Endothelial cell of umbilical vein (primary cell): ENCODE measurements around the gene MVK. TPM values are rescaled to one million over a fixed set of nuclear protein-coding genes. Genes with fewer than 3 reads are reported as not detected.

Experiments used
- BruUV-seq: library from RNA; stranded (reverse); fragments of 400-500 nt; replicated peaks from 2 replicates; lab custom pipeline; 2021; lab: Mats Ljungman, UMichigan
- CTCF ChIA-PET: fragments of 300-600, 350-600 bp; sonication (Branson Sonifier 250); formaldehyde crosslinking; loops from one replicate; lab custom pipeline; 2021; ENCODE audit warnings: antibody characterized with exemption, inconsistent platforms; lab: Charles Lee
- POLR2A ChIA-PET: fragments of 300-600, 350-600 bp; sonication (Branson Sonifier 250); formaldehyde crosslinking; loops from one replicate; lab custom pipeline; 2021; ENCODE audit warnings: antibody characterized with exemption, inconsistent platforms; lab: Charles Lee
- DNase-seq: peaks from one replicate; pipeline ENCODE4 v3.0.0-alpha.2; 2011; ENCODE audit warnings: low read depth, low spot score
- FAIRE-seq: peaks from 2 replicates; lab custom pipeline; 2011; peaks lifted over from hg19 to GRCh38; lab: Jason Lieb, UNC
- H2AFZ ChIP-seq: 2 replicates; pipeline ENCODE4 v1.6.0; 2012; ENCODE audit warnings: low read depth, low read length, control low read depth, inconsistent platforms
- H3K27ac ChIP-seq: 2 replicates; pipeline ENCODE4 v1.5.1; 2011; ENCODE audit warnings: low read depth, mild to moderate bottlenecking, control low read depth, low read length, moderate library complexity; ENCODE audit not compliant: insufficient read depth
- H3K27me3 ChIP-seq, 2 experiments: 2 replicates each; pipeline versions ENCODE4 v1.6.0 to v1.6.1; 2011; ENCODE audit warnings: low read length in 2 of 2, mixed read lengths in 1 of 2; ENCODE audit not compliant: control insufficient read depth in 2 of 2, insufficient read depth in 2 of 2
- H3K36me3 ChIP-seq, 2 experiments: 2 replicates in 1 of 2; 3 replicates in 1 of 2; pipeline ENCODE4 v1.5.1; 2011; ENCODE audit warnings: low read length in 2 of 2, mild to moderate bottlenecking in 1 of 2, moderate library complexity in 1 of 2; ENCODE audit not compliant: control insufficient read depth in 2 of 2, insufficient read depth in 2 of 2; ENCODE audit errors: extremely low read depth in 1 of 2
- H3K4me1 ChIP-seq: 3 replicates; pipeline ENCODE4 v1.5.1; 2011; ENCODE audit warnings: mild to moderate bottlenecking, low read length; ENCODE audit not compliant: control insufficient read depth, insufficient read depth; ENCODE audit errors: extremely low read depth
- H3K4me2 ChIP-seq: 2 replicates; pipeline ENCODE4 v1.6.1; 2011; ENCODE audit warnings: low read length, control low read depth, mixed read lengths; ENCODE audit not compliant: insufficient read depth
- H3K4me3 ChIP-seq, 3 experiments: fragments of 200-600 bp in 1 of 3; sonication (generic), shearing (Covaris generic) in 1 of 3; replicated peaks in 1 of 3; 2 replicates each; pipeline ENCODE4 v1.5.1; 2011 to 2016; ENCODE audit warnings: control low read depth in 3 of 3, low read length in 3 of 3, mild to moderate bottlenecking in 2 of 3, inconsistent platforms in 1 of 3, low read depth in 1 of 3, moderate library complexity in 1 of 3; ENCODE audit not compliant: insufficient read depth in 1 of 3
- H3K79me2 ChIP-seq: 2 replicates; pipeline ENCODE4 v1.6.0; 2012; ENCODE audit warnings: low read length, inconsistent platforms; ENCODE audit not compliant: control insufficient read depth, insufficient read depth
- H3K9ac ChIP-seq: replicated peaks from 2 replicates; pipeline ENCODE3; 2011; ENCODE audit warnings: low read length, control low read depth; ENCODE audit not compliant: insufficient read depth; ENCODE audit errors: extremely low read depth
- H3K9me1 ChIP-seq: replicated peaks from 3 replicates; pipeline ENCODE4 v1.6.0; 2011; ENCODE audit warnings: mild to moderate bottlenecking, low read length; ENCODE audit not compliant: control insufficient read depth, insufficient read depth; ENCODE audit errors: extremely low read depth
- H3K9me3 ChIP-seq: replicated peaks from 2 replicates; pipeline ENCODE4 v1.5.1; 2012; ENCODE audit warnings: low read length, inconsistent platforms; ENCODE audit not compliant: control insufficient read depth, insufficient read depth
- H4K20me1 ChIP-seq: replicated peaks from 2 replicates; pipeline ENCODE3; 2011; ENCODE audit warnings: mild to moderate bottlenecking, low read length; ENCODE audit not compliant: control insufficient read depth, insufficient read depth; ENCODE audit errors: extremely low read depth
- EZH2 ChIP-seq: IDR thresholded peaks from 2 replicates; pipeline ENCODE4 v1.6.1; 2012; ENCODE audit warnings: borderline replicate concordance, low read depth, mild to moderate bottlenecking, moderate library complexity, low read length, inconsistent platforms; ENCODE audit not compliant: severe bottlenecking
- FOS ChIP-seq: IDR thresholded peaks from 2 replicates; pipeline ENCODE4 v1.6.1; 2011; ENCODE audit warnings: mild to moderate bottlenecking, low read length, moderate library complexity, borderline replicate concordance; ENCODE audit not compliant: insufficient read depth
- GATA2 ChIP-seq: IDR thresholded peaks from 2 replicates; pipeline ENCODE4 v1.7.0; 2011; ENCODE audit warnings: low read depth, mild to moderate bottlenecking, moderate library complexity, mixed read lengths, low read length; ENCODE audit not compliant: insufficient read length, insufficient read depth
- JUN ChIP-seq: IDR thresholded peaks from 2 replicates; pipeline ENCODE4 v1.6.1; 2011; ENCODE audit warnings: borderline replicate concordance, low read depth; ENCODE audit not compliant: insufficient read length, insufficient read depth
- MAX ChIP-seq: IDR thresholded peaks from 2 replicates; pipeline ENCODE4 v1.6.1; 2011; ENCODE audit not compliant: insufficient read depth, insufficient read length
- MYC ChIP-seq: IDR thresholded peaks from one replicate; pipeline ENCODE4 v1.6.1; 2011; ENCODE audit warnings: mild to moderate bottlenecking, low read depth, low read length
- POLR2A ChIP-seq: IDR thresholded peaks from 2 replicates; pipeline ENCODE4 v1.6.1; 2012; ENCODE audit warnings: low read depth, mild to moderate bottlenecking, control low read depth, low read length
- dilution Hi-C: fragments of 300-500 bp; cut with MboI; formaldehyde crosslinking; loops from one replicate; pipeline ENCODE4 v1.15.0; 2019; ENCODE audit warnings: low sequenced_read_pairs; ENCODE audit not compliant: extremely low pct_ligation_motif_present
- intact Hi-C: fragments of 100-400 bp; cut with micrococcal nuclease; formaldehyde crosslinking; loops from one replicate; pipeline ENCODE4 v1.10.0; 2022
- polyA plus RNA-seq, 4 experiments: library from polyadenylated mRNA; depleted of rRNA in 3 of 4; stranded (reverse) in 3 of 4; unstranded in 1 of 4; fragments of >200 nt; gene quantifications; 2 replicates each; pipeline versions ENCODE4 v1.2.1 to v1.2.3, GENCODE V29; 2011 to 2012; ENCODE audit warnings: missing spikeins in 1 of 4
- total RNA-seq: library from RNA; stranded (reverse); gene quantifications from 2 replicates; pipeline ENCODE4 v1.2.3, GENCODE V29; 2021

Gene MVK
- total and polyA plus RNA-seq, 2 donors (not counting 3 experiments of a cell fraction or from before 2014, with no cell fraction given) = 32.6 to 42.6 TPM

- Histone ChIP-seq H3K9me1 (no peaks in the 10 kb centered on the region), H3K79me2 (no peaks in the 10 kb centered on the region), H3K9me3 (no peaks in the 10 kb centered on the region), H3K36me3 (peaks cover 0 to 20% of the 10 kb centered on the region in 2 experiments), H3K4me2 (no peak overlapping the region), H3K9ac (no peak overlapping the region), H2AFZ (no peak overlapping the region), H3K27ac (no peak overlapping the region), H4K20me1 (no peaks in the 10 kb centered on the region), H3K4me1 (no peaks in the 10 kb centered on the region), H3K27me3 (no peaks in the 10 kb centered on the region), H3K4me3 (no peak overlapping the region)
- intact Hi-C loops (no loop called here), dilution Hi-C loops (no loop called here)
- ChIA-PET POLR2A (no interaction called here), CTCF (no interaction called here)
- TF ChIP-seq GATA2 (no peak), POLR2A (no peak), EZH2 (no peak), JUN (no peak), MYC (no peak), FOS (no peak)
- FAIRE-seq = no peak
- no peak for DNase-seq
- BruUV-seq = no TSS peak
These were observed 42.2 kb upstream of the MVK start for GRCh38 chr12:109531411-109531810.

GRCh38 chr12:109532721-109533486 is 40.7 kb upstream of the MVK start:
- Histone ChIP-seq H3K4me3 (no peak overlapping the region), H3K27me3 (no peaks in the 10 kb centered on the region), H3K9ac (no peak overlapping the region), H4K20me1 (no peaks in the 10 kb centered on the region), H3K27ac (no peak overlapping the region), H3K4me1 (no peaks in the 10 kb centered on the region), H3K9me1 (no peaks in the 10 kb centered on the region), H3K79me2 (no peaks in the 10 kb centered on the region), H3K36me3 (peaks cover 0 to 20% of the 10 kb centered on the region in 2 experiments), H3K9me3 (no peaks in the 10 kb centered on the region), H2AFZ (no peak overlapping the region), H3K4me2 (no peak overlapping the region)
- ChIA-PET CTCF (no interaction called here), POLR2A (no interaction called here)
- intact Hi-C loops (no loop called here), dilution Hi-C loops (no loop called here)
- no peak for FAIRE-seq
- no TSS peak for BruUV-seq
- DNase-seq = no peak
- TF ChIP-seq FOS (no peak), MAX (no peak), MYC (no peak)
